ENCODE results near the gene GALM. TPM values are rescaled to one million over a fixed set of nuclear protein-coding genes. Genes with fewer than 3 reads are reported as not detected.
A peak's percentile ranks its signal among the peaks of the same experiment; 100 is the strongest.

GALM gene
- total and polyA plus RNA-seq, 2 of the 13 experiments (the other 11 are each of a cell fraction or from before 2014, with no cell fraction given): 65.5 to 90.0 TPM

GRCh38 chr2:38653715-38654527 is 12.0 kb upstream of the GALM start (continued):
- TF ChIP-seq GPBP1L1 (CRISPR knock-in tag; IDR thresholded peaks at IDR 0.05): no peak
- TF ChIP-seq SALL1 (CRISPR knock-in tag; IDR thresholded peaks at IDR 0.05): peak; percentile 56; the same call in 1 of the 2 replicates
- TF ChIP-seq HMGXB4 (CRISPR knock-in tag; IDR thresholded peaks at IDR 0.05; ENCODE audit: borderline replicate concordance in 1 of 2, low read depth in 1 of 2): 0 out of 4 replicates have a peak, but pooled peaks of 1 of the 2 experiments have one; percentile 68
- TF ChIP-seq ARNT2 (CRISPR knock-in tag; IDR thresholded peaks at IDR 0.05; ENCODE audit: low read depth): 0 out of 2 replicates have a peak, but pooled peaks have one; percentile 17
- TF ChIP-seq ZNF530 (CRISPR knock-in tag; IDR thresholded peaks at IDR 0.05; ENCODE audit: low read depth): no peak
- 0 out of 2 replicates have a peak, but pooled peaks have one; percentile 20 for TF ChIP-seq TFDP2 (CRISPR knock-in tag; IDR thresholded peaks at IDR 0.05)
- peak; percentile 96 for TF ChIP-seq PRDM10 (CRISPR knock-in tag; IDR thresholded peaks at IDR 0.05; ENCODE audit: low read depth)
- TF ChIP-seq MXD4 (CRISPR knock-in tag; IDR thresholded peaks at IDR 0.05): peak; percentile 57; the same call in 1 of the 2 replicates
- TF ChIP-seq NFIB (CRISPR knock-in tag; IDR thresholded peaks at IDR 0.05; ENCODE audit: borderline replicate concordance): no peak
- peak; percentile 66; the same call in 1 of the 2 replicates for TF ChIP-seq PHF21A (CRISPR knock-in tag; IDR thresholded peaks at IDR 0.05)
- TF ChIP-seq ZNF331 (CRISPR knock-in tag; IDR thresholded peaks at IDR 0.05): peak; percentile 53; the same call in 1 of the 2 replicates
- TF ChIP-seq THRA (CRISPR knock-in tag; IDR thresholded peaks at IDR 0.05; ENCODE audit: borderline replicate concordance): peak; percentile 57; the same call in 1 of the 2 replicates
- TF ChIP-seq NBN (conservative IDR thresholded peaks at IDR 0.05): no peak
- peak; percentile 43; the same call in 1 of the 2 replicates for TF ChIP-seq BCL6 (CRISPR knock-in tag; IDR thresholded peaks at IDR 0.05)
- no peak for TF ChIP-seq ZNF326 (CRISPR knock-in tag; IDR thresholded peaks at IDR 0.05; ENCODE audit: borderline replicate concordance)

All from HepG2 (cell line).